Measurements from ENCODE around the gene PLAAT2. TPM values are rescaled to one million over a fixed set of nuclear protein-coding genes. Genes with fewer than 3 reads are reported as not detected.

Gene PLAAT2
- total RNA-seq, 3 donors from 2014 or later = 1.1 to 2.6 (median 2.0) TPM

DNA sequence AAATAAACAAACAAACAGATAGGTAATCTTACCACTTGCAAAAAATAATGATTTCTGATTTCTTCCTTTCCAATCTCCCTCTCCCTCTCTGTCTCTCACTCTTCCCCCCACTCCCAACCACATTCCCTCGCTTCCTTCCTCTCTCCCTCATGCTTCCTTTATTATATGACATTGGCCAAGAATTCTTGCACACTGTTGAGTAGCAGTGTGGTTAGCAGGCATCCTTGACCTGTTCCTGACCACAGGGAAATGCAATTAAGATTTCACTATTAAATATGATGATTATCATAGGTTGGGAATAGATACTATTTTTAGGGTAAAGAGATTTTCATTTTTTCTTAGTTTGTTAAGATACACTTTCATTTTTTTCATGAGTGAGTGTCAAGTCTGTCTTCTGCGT is 41.3 kb downstream of the PLAAT2 start:
- no peaks in the 10 kb centered on the region for H3K36me3 ChIP-seq
- TF ChIP-seq, protein P1, sequence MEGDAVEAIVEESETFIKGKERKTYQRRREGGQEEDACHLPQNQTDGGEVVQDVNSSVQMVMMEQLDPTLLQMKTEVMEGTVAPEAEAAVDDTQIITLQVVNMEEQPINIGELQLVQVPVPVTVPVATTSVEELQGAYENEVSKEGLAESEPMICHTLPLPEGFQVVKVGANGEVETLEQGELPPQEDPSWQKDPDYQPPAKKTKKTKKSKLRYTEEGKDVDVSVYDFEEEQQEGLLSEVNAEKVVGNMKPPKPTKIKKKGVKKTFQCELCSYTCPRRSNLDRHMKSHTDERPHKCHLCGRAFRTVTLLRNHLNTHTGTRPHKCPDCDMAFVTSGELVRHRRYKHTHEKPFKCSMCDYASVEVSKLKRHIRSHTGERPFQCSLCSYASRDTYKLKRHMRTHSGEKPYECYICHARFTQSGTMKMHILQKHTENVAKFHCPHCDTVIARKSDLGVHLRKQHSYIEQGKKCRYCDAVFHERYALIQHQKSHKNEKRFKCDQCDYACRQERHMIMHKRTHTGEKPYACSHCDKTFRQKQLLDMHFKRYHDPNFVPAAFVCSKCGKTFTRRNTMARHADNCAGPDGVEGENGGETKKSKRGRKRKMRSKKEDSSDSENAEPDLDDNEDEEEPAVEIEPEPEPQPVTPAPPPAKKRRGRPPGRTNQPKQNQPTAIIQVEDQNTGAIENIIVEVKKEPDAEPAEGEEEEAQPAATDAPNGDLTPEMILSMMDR (IDR thresholded peaks at IDR 0.05) = no peak
- TF ChIP-seq POLR2A (IDR thresholded peaks at IDR 0.05) (no peak), POLR2AphosphoS5 (IDR thresholded peaks at IDR 0.05) (no peak)
- DNase-seq (ENCODE audit: low spot score in 2 of 2) = no peak
- intact Hi-C loops (cut with DNase I; ENCODE audit: low total_unique reads) = no loop called here
- H3K27ac ChIP-seq = no peak overlapping the region
- no peaks in the 10 kb centered on the region for H3K27me3 ChIP-seq
- H3K9me3 ChIP-seq = peaks cover 5 to 6% of the 10 kb centered on the region in 2 donors
- no peaks in the 10 kb centered on the region for H3K4me1 ChIP-seq
- no peak overlapping the region for H3K4me3 ChIP-seq

DNA sequence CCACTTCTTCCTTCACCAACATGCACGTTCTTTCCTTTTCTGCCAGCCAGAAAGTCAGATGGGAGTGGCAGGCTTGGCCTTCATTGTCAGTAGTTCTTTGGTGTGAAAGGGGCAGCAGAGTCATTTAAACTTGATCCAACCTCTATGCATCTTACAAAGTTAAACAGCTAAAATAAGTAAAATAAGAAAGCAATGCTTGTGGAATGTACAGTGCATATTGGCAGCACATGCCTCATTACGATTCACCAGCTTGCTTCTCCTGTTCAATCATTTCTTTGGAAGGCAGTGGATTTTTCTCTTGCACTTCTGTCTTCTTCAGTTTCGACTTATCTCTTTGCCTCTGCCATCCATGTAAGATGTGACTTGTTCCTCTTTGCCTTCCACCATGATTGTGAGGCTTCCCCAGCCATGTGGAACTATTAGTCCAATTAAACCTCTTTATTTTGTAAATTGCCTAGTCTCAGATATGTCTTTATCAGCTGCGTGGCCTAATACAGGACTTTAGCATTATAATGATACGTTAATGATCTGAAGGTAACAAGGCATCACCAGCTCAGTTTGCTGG is 42.5 kb downstream of the PLAAT2 start:
- Histone ChIP-seq H3K4me3 (no peak overlapping the region), H3K4me1 (no peaks in the 10 kb centered on the region), H3K27ac (no peak overlapping the region), H3K27me3 (no peaks in the 10 kb centered on the region), H3K36me3 (no peaks in the 10 kb centered on the region), H3K9me3 (peaks cover 5 to 6% of the 10 kb centered on the region in 2 donors)
- intact Hi-C loops (cut with DNase I; ENCODE audit: low total_unique reads) = no loop called here
- TF ChIP-seq POLR2A (IDR thresholded peaks at IDR 0.05) = no peak
- TF ChIP-seq POLR2AphosphoS5 (IDR thresholded peaks at IDR 0.05) = no peak
- TF ChIP-seq, protein P1 (IDR thresholded peaks at IDR 0.05) = no peak
- no peak for DNase-seq (ENCODE audit: low spot score in 2 of 2)

GRCh38 chr11:63518548-63518947 is 44.6 kb downstream of the PLAAT2 start:
- Histone ChIP-seq H3K4me1 (no peaks in the 10 kb centered on the region), H3K27ac (no peak overlapping the region), H3K27me3 (no peaks in the 10 kb centered on the region), H3K9me3 (peaks cover 0 to 6% of the 10 kb centered on the region in 2 donors), H3K36me3 (no peaks in the 10 kb centered on the region), H3K4me3 (no peak overlapping the region)
- TF ChIP-seq POLR2AphosphoS5 (IDR thresholded peaks at IDR 0.05) = no peak
- TF ChIP-seq, protein P1 (IDR thresholded peaks at IDR 0.05) = no peak
- TF ChIP-seq POLR2A (IDR thresholded peaks at IDR 0.05) = no peak
- intact Hi-C loops (cut with DNase I; ENCODE audit: low total_unique reads) = no loop called here
- no peak for DNase-seq (ENCODE audit: low spot score in 2 of 2)

DNA sequence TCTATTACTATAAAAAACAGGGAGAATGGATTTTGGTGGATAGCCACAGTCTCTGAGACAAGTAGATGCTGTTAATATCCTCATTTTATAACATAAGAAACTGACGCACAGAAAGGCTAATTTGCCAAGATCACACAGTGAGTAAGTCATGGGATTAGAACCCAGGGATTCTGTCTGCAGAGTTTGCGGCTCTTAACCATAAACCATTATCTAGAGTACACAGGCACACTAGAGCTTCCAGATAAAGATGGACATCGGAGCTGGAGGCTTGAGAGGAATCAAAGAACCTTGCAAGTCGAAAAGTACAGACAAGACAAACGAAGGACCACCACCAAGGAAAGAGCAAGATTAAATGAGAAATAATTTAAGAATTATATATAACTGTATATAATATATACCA is 46.0 kb downstream of the PLAAT2 start:
- TF ChIP-seq POLR2A (IDR thresholded peaks at IDR 0.05) = no peak
- Histone ChIP-seq H3K4me1 (no peaks in the 10 kb centered on the region), H3K4me3 (no peak overlapping the region), H3K36me3 (no peaks in the 10 kb centered on the region), H3K27ac (no peak overlapping the region), H3K27me3 (no peaks in the 10 kb centered on the region), H3K9me3 (no peaks in the 10 kb centered on the region)
- intact Hi-C loops (cut with DNase I; ENCODE audit: low total_unique reads) = no loop called here
- no peak for DNase-seq (ENCODE audit: low spot score in 2 of 2)

DNA sequence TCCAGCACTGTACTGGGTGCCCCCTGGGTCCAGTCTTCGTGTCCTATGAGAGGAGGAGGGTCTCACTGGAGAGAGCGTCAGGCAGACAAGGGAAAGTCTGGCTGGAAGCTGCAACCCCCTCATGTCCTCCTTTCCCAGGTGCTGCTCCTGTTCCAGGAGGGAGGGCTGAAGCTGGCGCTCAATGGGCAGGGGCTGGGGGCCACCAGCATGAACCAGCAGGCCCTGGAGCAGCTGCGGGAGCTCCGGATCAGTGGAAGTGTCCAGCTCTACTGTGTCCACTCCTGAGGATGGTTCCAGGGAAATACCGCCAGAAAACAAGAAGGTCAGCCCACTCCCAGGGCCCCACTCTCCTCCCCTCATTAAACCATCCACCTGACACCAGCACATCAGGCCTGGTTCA is 47.1 kb downstream of the PLAAT2 start:
- no peaks in the 10 kb centered on the region for H3K4me1 ChIP-seq
- TF ChIP-seq, protein P1 (IDR thresholded peaks at IDR 0.05) = no peak
- TF ChIP-seq POLR2AphosphoS5 (IDR thresholded peaks at IDR 0.05) (no peak), POLR2A (IDR thresholded peaks at IDR 0.05) (no peak)
- intact Hi-C loops (cut with DNase I; ENCODE audit: low total_unique reads) = no loop called here
- H3K27me3 ChIP-seq = no peaks in the 10 kb centered on the region
- no peaks in the 10 kb centered on the region for H3K36me3 ChIP-seq
- DNase-seq (ENCODE audit: low spot score in 2 of 2) = no peak
- H3K9me3 ChIP-seq = no peaks in the 10 kb centered on the region
- no peak overlapping the region for H3K4me3 ChIP-seq
- no peak overlapping the region for H3K27ac ChIP-seq

DNA sequence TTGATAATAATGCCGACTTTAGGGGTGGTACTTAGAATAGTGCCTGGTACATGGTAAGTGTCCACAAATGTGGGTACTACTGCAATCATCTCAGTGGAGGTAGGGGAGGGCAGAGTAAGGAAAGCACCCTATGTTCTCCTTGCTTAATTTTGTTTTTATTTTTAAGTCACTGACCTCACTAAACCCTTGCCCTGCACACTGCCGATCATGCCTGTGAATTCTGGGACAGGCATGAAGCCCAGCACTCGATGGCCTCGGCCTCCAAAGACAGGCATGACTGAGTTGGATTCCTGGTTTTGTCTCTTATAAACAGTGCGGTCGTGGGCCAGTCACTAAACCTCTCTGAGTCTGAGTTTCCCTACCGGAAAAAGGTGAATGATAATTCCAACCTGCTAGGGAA is 50.4 kb downstream of the PLAAT2 start:
- H3K4me3 ChIP-seq = no peak overlapping the region
- no peaks in the 10 kb centered on the region for H3K27me3 ChIP-seq
- intact Hi-C loops (cut with DNase I; ENCODE audit: low total_unique reads) = no loop called here
- no peak for DNase-seq (ENCODE audit: low spot score in 2 of 2)
- no peaks in the 10 kb centered on the region for H3K9me3 ChIP-seq
- no peaks in the 10 kb centered on the region for H3K36me3 ChIP-seq
- H3K4me1 ChIP-seq = no peaks in the 10 kb centered on the region
- H3K27ac ChIP-seq = no peak overlapping the region
- TF ChIP-seq, protein P1 (IDR thresholded peaks at IDR 0.05) = no peak
- TF ChIP-seq POLR2AphosphoS5 (IDR thresholded peaks at IDR 0.05) = no peak
- no peak for TF ChIP-seq POLR2A (IDR thresholded peaks at IDR 0.05)

Measured in breast epithelium (tissue), 4 donors.